Keratinocyte (primary cell): ENCODE results near the gene CDH16.

ENCODE experiments used
- EZH2 ChIP-seq: IDR thresholded peaks from one replicate; pipeline ENCODE4 v1.6.1; 2012; ENCODE audit warnings: inconsistent platforms, mild to moderate bottlenecking, low read length, moderate library complexity
- TF ChIP-seq, protein P1 (sequence below), 3 experiments: IDR thresholded peaks in 1 of 3; conservative IDR thresholded peaks in 1 of 3; optimal IDR thresholded peaks in 1 of 3; 2 replicates in 2 of 3; 3 replicates in 1 of 3; pipeline versions ENCODE3 to v1.5.1; 2011; ENCODE audit warnings: low read length in 3 of 3, mild to moderate bottlenecking in 3 of 3, moderate library complexity in 2 of 3, control low read depth in 1 of 3, inconsistent platforms in 1 of 3; ENCODE audit not compliant: insufficient read depth in 2 of 3; ENCODE audit errors: extremely low read depth in 1 of 3

DNA sequence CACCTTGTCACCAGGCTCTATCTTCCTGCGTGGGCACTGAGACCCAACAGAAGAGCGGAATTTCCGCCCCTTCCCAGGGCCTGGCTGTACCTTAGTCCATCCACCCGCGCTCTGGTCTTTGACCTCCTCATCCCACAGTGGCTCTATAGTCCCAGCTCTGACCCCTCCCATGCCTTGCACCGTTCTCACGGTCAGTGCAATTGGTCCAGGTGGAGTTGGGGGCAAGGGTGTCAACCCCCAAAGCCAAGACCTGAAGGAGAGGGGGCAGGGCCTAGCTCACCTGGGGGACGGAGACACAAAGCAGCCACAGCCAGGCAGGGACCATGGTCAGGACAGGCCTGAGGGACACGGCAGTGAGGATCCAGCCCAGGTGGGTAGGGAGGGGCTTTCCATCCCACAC lies 944 bp downstream of the CDH16 start:
- TF ChIP-seq, protein P1, sequence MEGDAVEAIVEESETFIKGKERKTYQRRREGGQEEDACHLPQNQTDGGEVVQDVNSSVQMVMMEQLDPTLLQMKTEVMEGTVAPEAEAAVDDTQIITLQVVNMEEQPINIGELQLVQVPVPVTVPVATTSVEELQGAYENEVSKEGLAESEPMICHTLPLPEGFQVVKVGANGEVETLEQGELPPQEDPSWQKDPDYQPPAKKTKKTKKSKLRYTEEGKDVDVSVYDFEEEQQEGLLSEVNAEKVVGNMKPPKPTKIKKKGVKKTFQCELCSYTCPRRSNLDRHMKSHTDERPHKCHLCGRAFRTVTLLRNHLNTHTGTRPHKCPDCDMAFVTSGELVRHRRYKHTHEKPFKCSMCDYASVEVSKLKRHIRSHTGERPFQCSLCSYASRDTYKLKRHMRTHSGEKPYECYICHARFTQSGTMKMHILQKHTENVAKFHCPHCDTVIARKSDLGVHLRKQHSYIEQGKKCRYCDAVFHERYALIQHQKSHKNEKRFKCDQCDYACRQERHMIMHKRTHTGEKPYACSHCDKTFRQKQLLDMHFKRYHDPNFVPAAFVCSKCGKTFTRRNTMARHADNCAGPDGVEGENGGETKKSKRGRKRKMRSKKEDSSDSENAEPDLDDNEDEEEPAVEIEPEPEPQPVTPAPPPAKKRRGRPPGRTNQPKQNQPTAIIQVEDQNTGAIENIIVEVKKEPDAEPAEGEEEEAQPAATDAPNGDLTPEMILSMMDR (optimal IDR thresholded peaks at IDR 0.05 in 1 of 3, IDR thresholded peaks at IDR 0.05 in 1 of 3, conservative IDR thresholded peaks at IDR 0.05 in 1 of 3; ENCODE audit: extremely low read depth in 1 of 3, insufficient read depth in 2 of 3, low read length in 3 of 3): no peak
- no peak for TF ChIP-seq EZH2
